K562 (cell line): ENCODE results near the gene ITLN1. TPM values are rescaled to one million over a fixed set of nuclear protein-coding genes. Genes with fewer than 3 reads are reported as not detected.

Experiments used
- ATAC-seq: fragments of 200-7000 bp; cut with Tn5 transposase; 3 replicates; pipeline ENCODE4 v1.9.1; 2020; ENCODE audit warnings: moderate library complexity
- BruUV-seq: library from RNA; stranded (reverse); fragments of 400-500 nt; replicated peaks from 2 replicates; lab custom pipeline; 2021; lab: Mats Ljungman, UMichigan
- CTCF ChIA-PET: fragments of 300-600 bp; formaldehyde crosslinking; extraction: SDS; loops from one replicate; lab custom pipeline; 2021; ENCODE audit warnings: low intra/inter-chr PET ratio; lab: Yijun Ruan, JAX
- POLR2A ChIA-PET: fragments of 300-600, 350-650 bp; sonication (Branson Sonifier 250); formaldehyde crosslinking; extraction: SDS; loops from one replicate; lab custom pipeline; 2021; ENCODE audit warnings: antibody characterized with exemption, inconsistent platforms; lab: Yijun Ruan, JAX
- DNase-seq, 4 experiments: peaks; one replicate each; pipeline versions ENCODE4 v3.0.0 to v3.0.0-alpha.2; 2011 to 2018; ENCODE audit warnings: low spot score in 3 of 4, mixed read lengths in 3 of 4; ENCODE audit errors: extremely low read depth in 1 of 4
- FAIRE-seq: peaks from 2 replicates; lab custom pipeline; 2011; peaks lifted over from hg19 to GRCh38; lab: Jason Lieb, UNC
- H2AFZ ChIP-seq: 2 replicates; pipeline ENCODE4 v1.6.0; 2011; ENCODE audit warnings: low read depth, low read length, control low read depth, inconsistent platforms
- H3K27ac ChIP-seq: fragments of 200-600 bp; 3 replicates; pipeline ENCODE4 v1.8.0; 2011; ENCODE audit warnings: low read depth, mild to moderate bottlenecking, control low read depth, inconsistent platforms, low read length, moderate library complexity, mixed read lengths; ENCODE audit errors: extremely low read depth
- H3K27me3 ChIP-seq, 2 experiments: fragments of 300-600 bp in 1 of 2; 2 replicates in 1 of 2; 3 replicates in 1 of 2; pipeline versions ENCODE4 v1.6.0 to v1.8.0; 2011; ENCODE audit warnings: inconsistent platforms in 2 of 2, low read length in 2 of 2, mild to moderate bottlenecking in 1 of 2, mixed read lengths in 1 of 2, moderate library complexity in 1 of 2; ENCODE audit not compliant: control insufficient read depth in 2 of 2, insufficient read depth in 2 of 2
- H3K36me3 ChIP-seq: fragments of 300-600 bp; 3 replicates; pipeline ENCODE4 v1.8.0; 2011; ENCODE audit warnings: mild to moderate bottlenecking, low read length, inconsistent platforms; ENCODE audit not compliant: control insufficient read depth, insufficient read depth
- H3K4me1 ChIP-seq, 2 experiments: fragments of 200-600 bp in 1 of 2; replicated peaks in 1 of 2; 2 replicates in 1 of 2; 3 replicates in 1 of 2; pipeline versions ENCODE4 v1.5.1 to v1.8.0; 2011; ENCODE audit warnings: inconsistent platforms in 2 of 2, low read length in 2 of 2, mild to moderate bottlenecking in 1 of 2, mixed read lengths in 1 of 2, moderate library complexity in 1 of 2; ENCODE audit not compliant: control insufficient read depth in 2 of 2, insufficient read depth in 2 of 2
- H3K4me2 ChIP-seq: 2 replicates; pipeline ENCODE4 v1.6.1; 2011; ENCODE audit warnings: low read length, control low read depth, inconsistent platforms, mixed read lengths; ENCODE audit not compliant: insufficient read depth
- H3K4me3 ChIP-seq: fragments of 200-600 bp; sonication (generic), shearing (Covaris generic); 2 replicates; pipeline ENCODE4 v1.5.1; 2016; ENCODE audit warnings: control low read depth, inconsistent platforms
- H3K79me2 ChIP-seq: fragments of 200-600 bp; 3 replicates; pipeline ENCODE4 v1.8.0; 2011; ENCODE audit warnings: low read length, inconsistent platforms; ENCODE audit not compliant: control insufficient read depth, insufficient read depth
- H3K9ac ChIP-seq, 2 experiments: 2 replicates each; pipeline versions ENCODE4 v1.6.0 to v1.6.1; 2011; ENCODE audit warnings: low read depth in 2 of 2, low read length in 2 of 2, control low read depth in 1 of 2, inconsistent platforms in 1 of 2, mild to moderate bottlenecking in 1 of 2, mixed read lengths in 1 of 2; ENCODE audit not compliant: insufficient read depth in 1 of 2
- H3K9me1 ChIP-seq: one replicate; pipeline ENCODE4 v1.6.0; 2011; ENCODE audit warnings: inconsistent platforms, mild to moderate bottlenecking, low read length, moderate library complexity; ENCODE audit not compliant: control insufficient read depth, insufficient read depth
- H3K9me3 ChIP-seq: replicated peaks from 2 replicates; pipeline ENCODE4 v1.5.1; 2011; ENCODE audit warnings: low read depth, low read length, inconsistent platforms; ENCODE audit not compliant: control insufficient read depth, insufficient read depth
- H4K20me1 ChIP-seq: replicated peaks from 2 replicates; pipeline ENCODE4 v1.6.1; 2011; ENCODE audit warnings: low read length, inconsistent platforms, mixed read lengths; ENCODE audit not compliant: control insufficient read depth, insufficient read depth
- WGBS: fragments of 100-300 bp; shearing (Covaris generic); methylation state at CpG from one replicate; pipeline ENCODE4 v1.1.6; 2016; ENCODE audit warnings: low coverage, mixed read lengths; ENCODE audit not compliant: insufficient coverage; ENCODE audit errors: missing lambda C conversion rate; 5-methylcytosine and 5-hydroxymethylcytosine counted together
- in situ Hi-C: fragments of 300-500 bp; cut with MboI; formaldehyde crosslinking; loops from 4 replicates; pipeline ENCODE4 v1.15.0; 2018; ENCODE audit warnings: inconsistent platforms, mixed read lengths
- intact Hi-C: fragments of 100-400 bp; cut with micrococcal nuclease; formaldehyde crosslinking; loops from 2 replicates; pipeline ENCODE4 v1.14.2; 2022
- polyA plus RNA-seq, 8 experiments: library from polyadenylated mRNA; depleted of rRNA in 4 of 8; stranded (reverse) in 5 of 8; unstranded in 3 of 8; fragments of >200 nt; fragmentation: Nextera tagmentation in 2 of 8; fragmentation: Illumina TruSeq in 1 of 8; extraction: Ambion mirVana in 2 of 8; extraction: Trizol in 1 of 8; gene quantifications; 2 replicates each; pipeline versions ENCODE4 v1.2.1 to v1.2.3, GENCODE V29; 2011 to 2014; ENCODE audit warnings: inconsistent platforms in 1 of 8, missing spikeins in 1 of 8
- total RNA-seq, 7 experiments: library from RNA; depleted of rRNA in 6 of 7; stranded (reverse); fragments of >200 nt in 6 of 7; fragmentation: Illumina TruSeq in 2 of 7; extraction: Trizol in 2 of 7; gene quantifications; 2 replicates each; pipeline versions ENCODE4 v1.2.1 to v1.2.3, GENCODE V29; 2011 to 2021; ENCODE audit warnings: low replicate concordance in 1 of 7
- TF ChIP-seq, protein P1 (sequence below): sonication (generic); formaldehyde crosslinking; IDR thresholded peaks from 2 replicates; pipeline ENCODE4 v1.8.1; 2023; ENCODE audit warnings: mild to moderate bottlenecking, missing genetic modification reagents
- TF ChIP-seq, protein P2 (sequence below): fragments of 250-450 bp; sonication (Bioruptor Pico); IDR thresholded peaks from 2 replicates; pipeline ENCODE4 v1.4.0; 2020

The ITLN1 gene
- total and polyA plus RNA-seq, 9 of the 15 experiments (the other 6 are each of a cell fraction or from before 2014, with no cell fraction given), result not detected

DNA sequence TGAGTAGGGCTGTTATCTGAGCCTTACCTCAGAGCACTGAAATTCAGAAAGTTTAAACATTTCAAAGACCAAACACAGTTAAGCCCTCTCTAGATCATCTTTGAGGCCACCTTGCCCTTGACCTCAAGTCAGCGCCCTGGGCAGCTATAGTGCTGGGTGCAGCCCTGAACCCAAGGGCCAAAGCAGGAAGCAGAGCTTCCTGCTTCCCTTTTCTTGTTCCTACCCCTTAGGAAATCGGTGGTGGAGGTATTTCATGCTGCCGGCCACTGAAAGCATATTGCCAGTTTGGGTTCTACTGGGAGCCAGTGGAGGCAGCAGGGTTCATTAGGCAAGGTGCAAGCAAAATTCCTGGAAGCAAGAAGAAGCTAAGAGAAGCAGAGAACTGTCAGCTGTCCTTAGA is 48.4 kb downstream of the ITLN1 start:
- H3K9me1 ChIP-seq, result no peaks in the 10 kb centered on the region
- H4K20me1 ChIP-seq, result no peaks in the 10 kb centered on the region
- TF ChIP-seq, protein P1, sequence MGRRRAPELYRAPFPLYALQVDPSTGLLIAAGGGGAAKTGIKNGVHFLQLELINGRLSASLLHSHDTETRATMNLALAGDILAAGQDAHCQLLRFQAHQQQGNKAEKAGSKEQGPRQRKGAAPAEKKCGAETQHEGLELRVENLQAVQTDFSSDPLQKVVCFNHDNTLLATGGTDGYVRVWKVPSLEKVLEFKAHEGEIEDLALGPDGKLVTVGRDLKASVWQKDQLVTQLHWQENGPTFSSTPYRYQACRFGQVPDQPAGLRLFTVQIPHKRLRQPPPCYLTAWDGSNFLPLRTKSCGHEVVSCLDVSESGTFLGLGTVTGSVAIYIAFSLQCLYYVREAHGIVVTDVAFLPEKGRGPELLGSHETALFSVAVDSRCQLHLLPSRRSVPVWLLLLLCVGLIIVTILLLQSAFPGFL (CRISPR knock-in tag), result no peak
- TF ChIP-seq, protein P2, sequence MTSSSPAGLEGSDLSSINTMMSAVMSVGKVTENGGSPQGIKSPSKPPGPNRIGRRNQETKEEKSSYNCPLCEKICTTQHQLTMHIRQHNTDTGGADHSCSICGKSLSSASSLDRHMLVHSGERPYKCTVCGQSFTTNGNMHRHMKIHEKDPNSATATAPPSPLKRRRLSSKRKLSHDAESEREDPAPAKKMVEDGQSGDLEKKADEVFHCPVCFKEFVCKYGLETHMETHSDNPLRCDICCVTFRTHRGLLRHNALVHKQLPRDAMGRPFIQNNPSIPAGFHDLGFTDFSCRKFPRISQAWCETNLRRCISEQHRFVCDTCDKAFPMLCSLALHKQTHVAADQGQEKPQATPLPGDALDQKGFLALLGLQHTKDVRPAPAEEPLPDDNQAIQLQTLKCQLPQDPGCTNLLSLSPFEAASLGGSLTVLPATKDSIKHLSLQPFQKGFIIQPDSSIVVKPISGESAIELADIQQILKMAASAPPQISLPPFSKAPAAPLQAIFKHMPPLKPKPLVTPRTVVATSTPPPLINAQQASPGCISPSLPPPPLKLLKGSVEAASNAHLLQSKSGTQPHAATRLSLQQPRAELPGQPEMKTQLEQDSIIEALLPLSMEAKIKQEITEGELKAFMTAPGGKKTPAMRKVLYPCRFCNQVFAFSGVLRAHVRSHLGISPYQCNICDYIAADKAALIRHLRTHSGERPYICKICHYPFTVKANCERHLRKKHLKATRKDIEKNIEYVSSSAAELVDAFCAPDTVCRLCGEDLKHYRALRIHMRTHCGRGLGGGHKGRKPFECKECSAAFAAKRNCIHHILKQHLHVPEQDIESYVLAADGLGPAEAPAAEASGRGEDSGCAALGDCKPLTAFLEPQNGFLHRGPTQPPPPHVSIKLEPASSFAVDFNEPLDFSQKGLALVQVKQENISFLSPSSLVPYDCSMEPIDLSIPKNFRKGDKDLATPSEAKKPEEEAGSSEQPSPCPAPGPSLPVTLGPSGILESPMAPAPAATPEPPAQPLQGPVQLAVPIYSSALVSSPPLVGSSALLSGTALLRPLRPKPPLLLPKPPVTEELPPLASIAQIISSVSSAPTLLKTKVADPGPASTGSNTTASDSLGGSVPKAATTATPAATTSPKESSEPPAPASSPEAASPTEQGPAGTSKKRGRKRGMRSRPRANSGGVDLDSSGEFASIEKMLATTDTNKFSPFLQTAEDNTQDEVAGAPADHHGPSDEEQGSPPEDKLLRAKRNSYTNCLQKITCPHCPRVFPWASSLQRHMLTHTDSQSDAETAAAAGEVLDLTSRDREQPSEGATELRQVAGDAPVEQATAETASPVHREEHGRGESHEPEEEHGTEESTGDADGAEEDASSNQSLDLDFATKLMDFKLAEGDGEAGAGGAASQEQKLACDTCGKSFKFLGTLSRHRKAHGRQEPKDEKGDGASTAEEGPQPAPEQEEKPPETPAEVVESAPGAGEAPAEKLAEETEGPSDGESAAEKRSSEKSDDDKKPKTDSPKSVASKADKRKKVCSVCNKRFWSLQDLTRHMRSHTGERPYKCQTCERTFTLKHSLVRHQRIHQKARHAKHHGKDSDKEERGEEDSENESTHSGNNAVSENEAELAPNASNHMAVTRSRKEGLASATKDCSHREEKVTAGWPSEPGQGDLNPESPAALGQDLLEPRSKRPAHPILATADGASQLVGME (CRISPR knock-in tag), result no peak
- TF ChIP-seq, all 486 proteins: peak for 0
- BruUV-seq, result no TSS peak
- in situ Hi-C loops (loop anchor here (5.0 to 25.0 kb wide), 2 partner anchors 116 to 251 kb away; partner anchors contain the start of genes ITLN2, KLHDC9 and NECTIN4), intact Hi-C loops (loop anchor here (5.0 to 10.0 kb wide), 2 partner anchors 261 to 338 kb away; partner anchors contain the start of genes B4GALT3 and KLHDC9)
- Histone ChIP-seq H3K9me3 (no peaks in the 10 kb centered on the region), H3K4me1 (0 out of 5 replicates have a peak, but pooled peaks cover 0 to 3% of the 10 kb centered on the region in 2 experiments), H3K27me3 (peaks cover 2 to 25% of the 10 kb centered on the region in 2 experiments; a peak in 2 of 5 replicates), H2AFZ (no peak overlapping the region), H3K4me3 (no peak overlapping the region), H3K27ac (no peak overlapping the region), H3K9ac (no peak overlapping the region), H3K36me3 (no peaks in the 10 kb centered on the region), H3K4me2 (no peak overlapping the region), H3K79me2 (no peaks in the 10 kb centered on the region)
- no peak for FAIRE-seq
- CTCF ChIA-PET, result interaction anchor here (2.3 kb wide), 1 partner anchor 115 kb away, joined by 18 read pairs; no protein-coding TSS in a partner anchor
- ATAC-seq, result no peak
- no peak for DNase-seq
- POLR2A ChIA-PET, result interaction anchor here (0.6 to 1.2 kb wide), 3 partner anchors 11 to 163 kb away, joined by 3 to 6 read pairs (median 3); no protein-coding TSS in a partner anchor
- 5% methylated on average over 3 of the region's 3 CpGs for WGBS
